ENCODE measurements around the gene GNE.
"Not testable (repeated sequence)": the region's sequence is repeated elsewhere in the genome, so short reads cannot be mapped to it uniquely, and the experiment has no call there.

Gene GNE
- total RNA-seq: 36.0 to 47.1 reads per million in 2 donors

GRCh38 chr9:36258208-36258995 lies at the start of gene GNE:
Gene GNE (minus strand): TSS chr9:36258448. CDS start chr9:36249355, 9,093 bp downstream.
- DNase-seq: peak; percentile 97

GRCh38 chr9:36306471-36307306 lies 48.4 kb upstream of the GNE start:
- DNase-seq: no peak

- DNase-seq: not testable (repeated sequence)
Observed at GRCh38 chr9:36304366-36304765, 46.1 kb upstream of the GNE start.

- no peak for DNase-seq
Observed at GRCh38 chr9:36301227-36301626, 43.0 kb upstream of the GNE start.

GRCh38 chr9:36298566-36298965 lies 40.3 kb upstream of the GNE start:
- no peak for DNase-seq

- DNase-seq: no peak
Observed at GRCh38 chr9:36297798-36298197, 39.5 kb upstream of the GNE start.

- not testable (repeated sequence) for DNase-seq
Observed at GRCh38 chr9:36294996-36295395, 36.7 kb upstream of the GNE start.

- DNase-seq: no peak
Observed at GRCh38 chr9:36293918-36294317, 35.7 kb upstream of the GNE start.

GRCh38 chr9:36293171-36293570 lies 34.9 kb upstream of the GNE start:
- no peak for DNase-seq

GRCh38 chr9:36292641-36293040 lies 34.4 kb upstream of the GNE start:
- DNase-seq: no peak

- DNase-seq: no peak
Observed at GRCh38 chr9:36290996-36291395, 32.7 kb upstream of the GNE start.

GRCh38 chr9:36289836-36290435 lies 31.7 kb upstream of the GNE start:
- DNase-seq: no peak

- DNase-seq: no peak
Observed at GRCh38 chr9:36288070-36288469, 29.8 kb upstream of the GNE start.

- DNase-seq: no peak
Observed at GRCh38 chr9:36286388-36286787, 28.1 kb upstream of the GNE start.

GRCh38 chr9:36284226-36284625 lies 26.0 kb upstream of the GNE start:
- no peak for DNase-seq

- no peak for DNase-seq
Observed at GRCh38 chr9:36282275-36282674, 24.0 kb upstream of the GNE start.

- DNase-seq: no peak
Observed at GRCh38 chr9:36280989-36281388, 22.7 kb upstream of the GNE start.

- no peak for DNase-seq
Observed at GRCh38 chr9:36278243-36278642, 20.0 kb upstream of the GNE start.

GRCh38 chr9:36276781-36277181 lies 18.5 kb upstream of the GNE start:
- no peak for DNase-seq

GRCh38 chr9:36276254-36276653 lies 18.0 kb upstream of the GNE start:
- DNase-seq: no peak

GRCh38 chr9:36275060-36275459 lies 16.8 kb upstream of the GNE start:
- no peak for DNase-seq

- not testable (repeated sequence) for DNase-seq
Observed at GRCh38 chr9:36273354-36273753, 15.1 kb upstream of the GNE start.

- DNase-seq: no peak
Observed at GRCh38 chr9:36268007-36268427, 9.8 kb upstream of the GNE start.

- DNase-seq: no peak
Observed at GRCh38 chr9:36264896-36265295, 6.6 kb upstream of the GNE start.
